Measurements from ENCODE around the gene CSGALNACT2. TPM values are rescaled to one million over a fixed set of nuclear protein-coding genes. Genes with fewer than 3 reads are reported as not detected.
A peak's percentile ranks its signal among the peaks of the same experiment; 100 is the strongest.

CSGALNACT2 gene
- polyA plus RNA-seq, 3 donors from 2014 or later = 14.8 to 27.6 (median 17.6) TPM

GRCh38 chr10:43155221-43155620 is 17.0 kb downstream of the CSGALNACT2 start:
- no peaks in the 10 kb centered on the region for H3K9me3 Mint-ChIP-seq
- H3K4me1 Mint-ChIP-seq = peaks cover 65 to 87% of the 10 kb centered on the region in 2 donors
- no peak overlapping the region for H3K4me3 Mint-ChIP-seq
- DNase-seq = no peak
- peak overlapping the region in 3 of 6 donors; percentile 40 to 66 (median 45) for H3K27ac Mint-ChIP-seq
- H3K27me3 Mint-ChIP-seq (ENCODE audit: low read depth in 3 of 3) = peaks cover 0 to 2% (median 0%) of the 10 kb centered on the region in 3 donors
- peaks cover 0 to under 1% (median 0%) of the 10 kb centered on the region in 3 donors for H3K36me3 Mint-ChIP-seq

GRCh38 chr10:43155741-43156140 is 17.5 kb downstream of the CSGALNACT2 start:
- Mint-ChIP-seq H3K4me1 (peaks cover 64 to 87% of the 10 kb centered on the region in 2 donors), H3K27me3 (ENCODE audit: low read depth in 3 of 3) (peaks cover 0 to 2% (median 0%) of the 10 kb centered on the region in 3 donors), H3K27ac (peak overlapping the region in 2 of 6 donors; percentile 12 to 28), H3K4me3 (no peak overlapping the region), H3K36me3 (peaks cover 0 to under 1% (median under 1%) of the 10 kb centered on the region in 3 donors), H3K9me3 (no peaks in the 10 kb centered on the region)
- no peak for DNase-seq

GRCh38 chr10:43156590-43157341 is 18.5 kb downstream of the CSGALNACT2 start:
- H3K27me3 Mint-ChIP-seq (ENCODE audit: low read depth in 3 of 3) = peaks cover 0 to 2% (median 0%) of the 10 kb centered on the region in 3 donors
- H3K9me3 Mint-ChIP-seq = no peaks in the 10 kb centered on the region
- no peak for DNase-seq
- H3K4me3 Mint-ChIP-seq = peak overlapping the region in 2 of 5 donors; percentile 6 to 7
- peaks cover 64 to 87% of the 10 kb centered on the region in 2 donors for H3K4me1 Mint-ChIP-seq
- H3K27ac Mint-ChIP-seq = peak overlapping the region in 5 of 6 donors; percentile 1 to 61 (median 12)
- peaks cover 0 to 8% (median 7%) of the 10 kb centered on the region in 3 donors for H3K36me3 Mint-ChIP-seq

DNA sequence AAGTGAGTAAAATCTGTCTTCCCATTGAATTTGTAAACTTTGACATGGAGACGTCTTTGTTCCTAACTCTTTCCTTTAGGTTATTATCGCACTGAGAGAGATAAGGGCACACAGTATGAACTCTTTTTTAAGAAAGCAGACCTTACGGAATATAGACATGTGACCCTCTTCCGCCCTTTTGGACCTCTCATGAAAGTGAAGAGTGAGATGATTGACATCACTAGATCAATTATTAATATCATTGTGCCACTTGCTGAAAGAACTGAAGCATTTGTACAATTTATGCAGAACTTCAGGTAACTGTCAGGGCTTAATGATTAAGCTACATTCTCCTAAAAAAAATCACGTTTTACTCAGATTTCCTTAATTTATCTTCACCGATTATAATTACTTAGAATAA is 20.4 kb downstream of the CSGALNACT2 start:
- Mint-ChIP-seq H3K4me1 (peaks cover 75 to 89% of the 10 kb centered on the region in 2 donors), H3K27ac (no peak overlapping the region), H3K36me3 (peaks cover 0 to 14% (median 8%) of the 10 kb centered on the region in 3 donors), H3K4me3 (no peak overlapping the region), H3K27me3 (ENCODE audit: low read depth in 3 of 3) (peaks cover 0 to 3% (median 2%) of the 10 kb centered on the region in 3 donors), H3K9me3 (no peaks in the 10 kb centered on the region)
- no peak for DNase-seq

GRCh38 chr10:43160046-43160920 is 22.0 kb downstream of the CSGALNACT2 start:
- peak overlapping the region; percentile 36 to 90 (median 69) for H3K27ac Mint-ChIP-seq
- peaks cover 0 to 23% (median 8%) of the 10 kb centered on the region in 3 donors for H3K36me3 Mint-ChIP-seq
- no peak for DNase-seq
- H3K4me3 Mint-ChIP-seq = peak overlapping the region in 4 of 5 donors; percentile 25 to 59 (median 39)
- H3K4me1 Mint-ChIP-seq = peaks cover 69 to 83% of the 10 kb centered on the region in 2 donors
- no peaks in the 10 kb centered on the region for H3K9me3 Mint-ChIP-seq
- peaks cover 0 to 3% (median 2%) of the 10 kb centered on the region in 3 donors for H3K27me3 Mint-ChIP-seq (ENCODE audit: low read depth in 3 of 3)

GRCh38 chr10:43160921-43161255 is 22.6 kb downstream of the CSGALNACT2 start:
- Mint-ChIP-seq H3K4me1 (peaks cover 63 to 78% of the 10 kb centered on the region in 2 donors), H3K9me3 (no peaks in the 10 kb centered on the region), H3K36me3 (peaks cover 0 to 23% (median 8%) of the 10 kb centered on the region in 3 donors), H3K4me3 (peak overlapping the region in 4 of 5 donors; percentile 31 to 61 (median 53)), H3K27me3 (ENCODE audit: low read depth in 3 of 3) (peaks cover 0 to 3% (median 2%) of the 10 kb centered on the region in 3 donors), H3K27ac (peak overlapping the region; percentile 36 to 90 (median 69))
- DNase-seq = no peak

DNA sequence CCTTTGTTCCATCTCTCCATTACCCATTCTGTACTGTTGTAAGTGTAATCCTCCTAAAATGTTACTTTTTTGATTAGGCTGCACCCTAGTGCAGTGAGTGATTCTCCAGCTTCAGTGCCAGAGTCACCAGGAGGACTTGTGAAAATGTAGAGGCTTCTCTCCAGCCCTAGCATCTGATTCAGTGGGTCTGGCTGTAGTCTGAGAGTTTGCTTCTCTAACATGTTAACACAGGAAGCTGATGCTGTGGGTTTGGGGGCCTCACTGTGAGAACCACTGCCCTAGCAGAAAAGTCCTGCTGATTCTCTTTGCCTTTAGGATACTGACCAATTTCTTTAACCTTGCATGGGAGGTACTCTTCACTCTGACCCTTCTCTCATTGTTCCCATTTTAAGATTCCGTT is 24.4 kb downstream of the CSGALNACT2 start:
- peak; percentile 50 to 63 (median 53) for DNase-seq
- H3K27me3 Mint-ChIP-seq (ENCODE audit: low read depth in 3 of 3) = peaks cover 0 to 3% (median 2%) of the 10 kb centered on the region in 3 donors
- peaks cover 51 to 75% of the 10 kb centered on the region in 2 donors for H3K4me1 Mint-ChIP-seq
- peak overlapping the region; percentile 36 to 65 (median 51) for H3K4me3 Mint-ChIP-seq
- peak overlapping the region; percentile 36 to 90 (median 69) for H3K27ac Mint-ChIP-seq
- peaks cover 0 to 23% (median 8%) of the 10 kb centered on the region in 3 donors for H3K36me3 Mint-ChIP-seq
- no peaks in the 10 kb centered on the region for H3K9me3 Mint-ChIP-seq

DNA sequence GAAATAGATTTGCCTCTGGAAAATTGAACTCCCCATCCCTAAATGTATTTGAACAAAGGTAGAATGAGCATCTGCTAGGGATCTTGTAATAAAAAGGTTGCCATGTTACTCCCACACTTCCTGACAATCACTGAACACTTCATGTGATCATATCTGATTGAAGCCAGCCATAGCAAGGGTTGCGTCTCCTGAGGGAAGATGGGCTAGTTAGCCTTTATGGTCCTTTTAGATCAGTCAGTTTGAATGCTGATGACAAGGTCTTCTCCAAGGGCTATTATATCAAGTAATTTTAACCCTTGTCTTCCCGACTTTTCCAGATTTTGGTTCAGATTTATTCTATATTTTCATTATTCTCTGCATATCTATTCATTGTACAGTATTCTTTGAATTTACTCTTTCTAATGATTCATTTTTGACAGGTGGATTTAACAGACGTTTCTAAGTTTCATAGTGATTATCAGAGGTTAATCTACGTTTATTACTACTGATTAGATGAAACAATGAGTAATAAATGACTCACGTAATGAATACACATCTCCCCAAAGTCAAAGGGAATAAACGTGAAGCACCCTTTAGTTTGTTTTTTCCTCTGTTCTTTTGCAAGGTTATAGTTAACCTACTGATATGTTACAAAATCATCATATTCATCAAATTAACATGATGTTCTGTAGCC is 28.1 kb downstream of the CSGALNACT2 start:
- H3K27me3 Mint-ChIP-seq (ENCODE audit: low read depth in 3 of 3) = peaks cover 0 to 5% (median 1%) of the 10 kb centered on the region in 3 donors
- H3K4me1 Mint-ChIP-seq = peaks cover 35 to 62% of the 10 kb centered on the region in 2 donors
- peak overlapping the region in 1 of 6 donors; percentile 5 for H3K27ac Mint-ChIP-seq

DNA sequence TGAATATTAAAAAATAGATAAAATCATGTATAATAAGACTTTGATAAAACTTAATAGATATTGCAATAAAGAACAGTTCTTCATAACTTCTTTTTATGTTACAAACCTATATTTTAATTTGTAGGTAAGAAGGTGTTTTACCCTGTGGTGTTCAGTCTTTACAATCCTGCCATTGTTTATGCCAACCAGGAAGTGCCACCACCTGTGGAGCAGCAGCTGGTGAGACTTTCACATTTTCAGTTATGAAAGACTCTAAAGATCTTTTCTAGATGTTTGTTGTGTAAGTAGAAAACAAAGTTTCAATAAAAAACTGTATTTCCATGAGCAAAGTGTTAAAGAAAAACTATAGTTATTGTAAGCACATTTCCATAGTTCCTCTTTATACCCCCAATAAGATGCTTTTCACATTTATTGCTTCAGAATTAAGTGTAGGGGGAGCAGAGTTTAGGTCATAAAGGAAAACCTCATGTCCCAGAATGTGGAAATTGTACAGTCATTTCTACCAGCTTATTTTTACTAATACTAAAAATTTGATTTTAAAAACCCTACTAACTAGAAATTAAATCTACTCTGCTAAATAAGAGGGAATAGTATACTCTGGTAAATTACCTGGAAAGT is 28.7 kb downstream of the CSGALNACT2 start:
- Mint-ChIP-seq H3K4me1 (peaks cover 35 to 61% of the 10 kb centered on the region in 2 donors), H3K36me3 (peaks cover 4 to 33% (median 6%) of the 10 kb centered on the region in 3 donors), H3K9me3 (no peaks in the 10 kb centered on the region), H3K27me3 (ENCODE audit: low read depth in 3 of 3) (peaks cover 0 to 4% (median 2%) of the 10 kb centered on the region in 3 donors), H3K4me3 (no peak overlapping the region), H3K27ac (peak overlapping the region in 3 of 6 donors; percentile 20 to 39 (median 34))
- DNase-seq = no peak

More for the DNA sequence above, 28.1 kb downstream of the CSGALNACT2 start:
- DNase-seq = no peak
- Mint-ChIP-seq H3K9me3 (no peaks in the 10 kb centered on the region), H3K36me3 (peaks cover 4 to 38% (median 11%) of the 10 kb centered on the region in 3 donors), H3K4me3 (no peak overlapping the region)

DNA sequence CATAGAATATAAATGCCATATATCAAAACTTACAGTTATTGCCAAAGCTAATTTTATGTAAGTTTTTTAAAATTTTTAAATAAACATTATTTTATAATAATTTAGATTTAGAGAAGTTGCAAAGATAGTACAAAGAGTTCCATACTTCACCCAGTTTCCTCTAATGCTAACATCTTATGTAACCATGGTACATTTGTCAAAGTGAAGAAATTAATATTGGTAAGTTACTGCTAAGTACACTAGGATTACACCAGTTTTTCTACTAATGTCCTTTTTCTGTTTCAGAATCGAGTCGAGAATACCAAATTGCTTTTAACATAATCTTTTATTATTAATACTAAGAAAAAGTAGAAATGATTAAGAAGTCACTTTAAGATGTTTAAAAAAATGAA is 29.2 kb downstream of the CSGALNACT2 start:
- no peak for DNase-seq
- Mint-ChIP-seq H3K4me3 (no peak overlapping the region), H3K9me3 (no peaks in the 10 kb centered on the region), H3K36me3 (peaks cover 4 to 34% (median 6%) of the 10 kb centered on the region in 3 donors), H3K27ac (no peak overlapping the region), H3K27me3 (ENCODE audit: low read depth in 3 of 3) (peaks cover 0 to 4% (median 2%) of the 10 kb centered on the region in 3 donors), H3K4me1 (peaks cover 35 to 61% of the 10 kb centered on the region in 2 donors)

DNA sequence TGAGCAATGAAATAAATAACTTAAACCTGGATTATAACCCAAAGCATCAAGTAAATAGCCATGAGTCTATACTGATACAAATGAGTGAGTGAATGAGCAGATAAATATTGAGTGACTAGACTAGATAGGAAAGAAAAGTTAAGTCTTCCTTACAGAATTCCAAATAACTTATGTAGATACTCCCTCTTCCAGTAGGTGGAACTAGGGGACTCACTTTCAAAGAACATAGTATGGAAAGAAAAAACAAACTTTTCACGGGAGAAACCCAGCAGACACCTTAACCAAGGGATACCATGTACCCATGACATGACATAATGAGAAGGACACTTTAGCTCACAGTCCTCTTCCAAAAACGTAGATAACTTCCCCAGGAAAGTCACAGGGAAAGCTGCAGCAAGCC is 32.2 kb downstream of the CSGALNACT2 start:
- Mint-ChIP-seq H3K27me3 (ENCODE audit: low read depth in 3 of 3) (peaks cover 0 to 5% (median 4%) of the 10 kb centered on the region in 3 donors), H3K27ac (peak overlapping the region in 3 of 6 donors; percentile 6 to 25 (median 22)), H3K4me3 (no peak overlapping the region), H3K9me3 (no peaks in the 10 kb centered on the region), H3K4me1 (peaks cover 32 to 59% of the 10 kb centered on the region in 2 donors), H3K36me3 (peaks cover 8 to 37% (median 16%) of the 10 kb centered on the region in 3 donors)
- no peak for DNase-seq

DNA sequence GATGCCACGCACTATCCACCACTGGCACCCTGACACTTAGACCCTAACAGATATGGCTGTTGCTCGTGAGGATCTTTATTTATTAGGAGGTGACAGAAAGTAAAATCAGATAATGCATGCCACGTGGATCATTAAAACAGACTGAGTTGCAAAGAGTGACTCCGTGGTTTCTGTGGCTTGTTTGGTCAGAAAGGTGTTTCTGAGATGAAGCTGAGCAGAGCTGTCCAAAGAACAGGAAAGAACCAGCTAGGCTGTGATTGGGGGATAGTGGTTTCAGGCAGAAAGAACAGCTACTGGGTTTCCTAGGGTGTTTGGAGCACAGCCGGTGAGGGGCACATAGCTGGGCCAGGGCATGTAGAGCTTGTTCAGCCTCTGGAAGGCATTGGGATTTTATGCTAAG is 34.4 kb downstream of the CSGALNACT2 start:
- peak; percentile 23 to 28 (median 23) for DNase-seq
- Mint-ChIP-seq H3K27ac (peak overlapping the region in 5 of 6 donors; percentile 5 to 68 (median 43)), H3K4me1 (peaks cover 29 to 46% of the 10 kb centered on the region in 2 donors), H3K9me3 (no peaks in the 10 kb centered on the region), H3K27me3 (ENCODE audit: low read depth in 3 of 3) (peaks cover 2 to 5% (median 4%) of the 10 kb centered on the region in 3 donors), H3K4me3 (peak overlapping the region in 1 of 5 donors; percentile 44), H3K36me3 (peaks cover 12 to 42% (median 27%) of the 10 kb centered on the region in 3 donors)

Data from immature natural killer cell (primary cell).